GM18951 (cell line): ENCODE data around the gene SIAH2.

Experiments used
- POLR2A ChIP-seq: IDR thresholded peaks from 4 replicates; pipeline ENCODE4 v1.6.1; 2011; ENCODE audit warnings: mild to moderate bottlenecking; ENCODE audit not compliant: insufficient read length, insufficient read depth; ENCODE audit errors: extremely low read depth
- in situ Hi-C: fragments of 300-500 bp; cut with MboI; formaldehyde crosslinking; loops from one replicate; pipeline ENCODE4 v1.12.0; 2022; ENCODE audit warnings: low sequenced_read_pairs, mixed read lengths, inconsistent platforms; ENCODE audit not compliant: unreplicated experiment

Gene SIAH2

DNA sequence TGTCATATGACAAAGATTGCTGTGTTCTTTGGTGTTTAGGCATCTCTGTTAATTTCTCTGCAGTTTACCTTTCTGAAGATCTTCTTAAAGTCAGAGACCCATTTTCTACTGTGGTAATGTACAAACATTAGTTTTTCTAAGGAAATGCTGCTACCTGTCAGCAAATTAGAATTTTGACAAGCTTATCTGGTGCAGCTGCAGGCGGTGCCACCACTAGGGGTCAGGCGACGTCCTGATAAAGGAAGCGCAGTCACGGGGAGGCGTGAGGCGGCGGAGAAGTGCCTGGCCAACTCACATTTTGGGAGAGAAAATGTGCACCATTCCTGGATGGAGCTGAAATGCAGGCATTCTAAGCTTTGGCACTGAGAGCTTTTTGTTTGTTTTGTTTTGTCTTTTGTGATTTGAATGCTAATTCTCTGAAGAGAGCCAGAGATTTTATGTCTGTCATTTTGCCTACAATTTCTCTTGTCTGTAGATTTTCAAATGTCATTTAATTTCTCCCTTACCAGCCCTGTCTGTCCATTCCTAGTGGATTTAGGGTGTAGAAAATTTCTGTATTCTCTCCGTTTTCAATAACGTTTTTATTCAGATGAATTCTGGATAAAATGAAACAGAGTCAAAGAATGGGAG, 24.9 kb upstream of the SIAH2 start:
- in situ Hi-C loops, result no loop called here
- TF ChIP-seq POLR2A, result no peak

DNA sequence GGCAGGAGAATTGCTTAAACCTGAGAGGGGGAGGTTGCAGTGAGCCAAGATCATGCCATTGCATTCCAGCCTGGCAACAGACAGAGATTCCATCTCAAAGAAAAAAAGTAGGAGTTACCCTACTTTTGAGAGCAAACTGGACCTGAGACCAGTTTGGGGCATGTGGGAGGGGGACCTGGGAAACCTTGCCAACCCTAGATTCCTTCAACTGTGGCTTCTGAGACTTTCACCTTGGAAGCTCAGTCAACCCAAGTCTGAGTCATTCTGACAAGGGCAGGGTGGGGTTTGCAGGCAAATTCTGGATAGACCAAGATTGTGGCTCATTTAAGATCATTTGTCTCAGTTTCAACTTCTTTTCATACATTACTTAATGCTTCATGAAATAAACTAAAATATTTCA, 23.8 kb upstream of the SIAH2 start:
- no peak for TF ChIP-seq POLR2A
- in situ Hi-C loops, result no loop called here

DNA sequence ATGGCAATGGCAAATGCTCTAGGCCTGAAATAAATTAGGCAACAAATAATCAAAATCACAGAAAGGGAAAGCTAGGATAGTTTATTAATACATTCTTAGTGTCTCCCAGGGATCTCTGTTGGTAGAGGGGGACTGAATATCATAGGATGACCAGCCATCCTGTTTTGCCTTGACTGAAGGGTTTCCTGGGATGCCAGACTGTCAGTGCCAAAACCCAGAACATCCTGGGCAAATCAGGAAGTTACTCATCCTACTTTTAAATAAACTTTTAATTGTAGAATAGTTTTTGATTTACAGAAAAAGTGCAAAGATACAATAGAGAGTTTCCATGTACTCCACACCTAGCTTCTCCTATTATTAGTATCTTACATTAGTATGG, 21.8 kb upstream of the SIAH2 start:
- TF ChIP-seq POLR2A, result no peak
- in situ Hi-C loops, result no loop called here

DNA sequence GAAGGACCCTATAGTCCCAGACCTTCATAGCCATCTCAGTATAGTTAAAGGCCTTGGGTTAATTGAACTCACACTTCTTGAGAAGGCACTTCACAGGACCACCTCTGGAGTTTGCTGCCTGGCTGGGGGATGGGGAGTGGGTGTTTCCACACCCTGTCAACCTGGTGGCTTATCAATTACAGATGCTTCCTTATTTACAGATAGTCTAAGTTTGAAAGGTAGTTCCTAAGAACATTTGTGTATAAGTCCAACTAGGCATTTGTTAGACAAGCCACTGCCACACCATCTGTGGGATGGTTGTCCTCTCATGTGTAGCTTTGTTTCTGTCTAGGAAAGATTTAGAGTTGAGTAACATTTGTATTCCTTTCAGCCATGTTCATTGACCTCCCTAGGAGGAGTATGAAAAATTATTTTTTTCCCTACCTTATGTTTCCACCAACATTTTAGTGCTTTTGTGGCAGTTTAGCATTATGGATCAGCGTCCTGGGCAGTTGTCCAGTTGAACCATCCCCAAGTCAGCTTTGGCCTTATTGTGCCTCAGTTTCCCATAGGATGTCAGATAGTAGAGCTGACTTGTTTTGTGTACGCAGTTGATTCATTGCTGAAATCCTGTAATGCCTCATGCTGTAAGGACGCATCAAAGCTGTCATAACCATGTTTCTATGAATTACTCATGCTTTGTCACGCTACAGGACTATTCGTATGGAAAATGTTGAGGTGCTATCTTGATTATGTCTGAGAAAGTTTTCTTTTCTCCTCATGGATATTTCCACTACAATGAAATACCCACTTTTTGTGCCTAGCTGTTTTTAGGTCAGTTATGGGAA, 21.2 kb upstream of the SIAH2 start:
- TF ChIP-seq POLR2A, result no peak

DNA sequence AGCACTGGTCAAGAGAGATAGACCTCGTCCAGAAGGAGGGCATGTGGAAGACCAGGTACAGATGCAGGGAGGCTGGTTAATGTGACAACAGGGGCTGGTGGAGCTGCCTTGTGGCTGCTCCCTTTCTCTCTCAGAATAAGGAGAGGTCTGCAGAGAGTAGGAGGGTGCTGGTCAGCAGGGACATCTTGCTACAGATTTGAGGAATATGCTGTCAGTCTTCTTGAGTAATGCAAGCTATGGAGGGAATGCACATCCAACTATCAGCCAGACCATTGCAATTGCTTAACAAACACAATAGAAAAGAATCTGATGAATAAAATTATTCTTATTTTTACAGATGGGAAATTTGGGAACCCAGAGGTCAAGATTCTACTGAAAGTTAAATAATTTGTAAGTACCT, 20.3 kb upstream of the SIAH2 start:
- TF ChIP-seq POLR2A, result no peak
- in situ Hi-C loops, result no loop called here

More for the DNA sequence above, 21.2 kb upstream of the SIAH2 start:
- in situ Hi-C loops, result no loop called here

DNA sequence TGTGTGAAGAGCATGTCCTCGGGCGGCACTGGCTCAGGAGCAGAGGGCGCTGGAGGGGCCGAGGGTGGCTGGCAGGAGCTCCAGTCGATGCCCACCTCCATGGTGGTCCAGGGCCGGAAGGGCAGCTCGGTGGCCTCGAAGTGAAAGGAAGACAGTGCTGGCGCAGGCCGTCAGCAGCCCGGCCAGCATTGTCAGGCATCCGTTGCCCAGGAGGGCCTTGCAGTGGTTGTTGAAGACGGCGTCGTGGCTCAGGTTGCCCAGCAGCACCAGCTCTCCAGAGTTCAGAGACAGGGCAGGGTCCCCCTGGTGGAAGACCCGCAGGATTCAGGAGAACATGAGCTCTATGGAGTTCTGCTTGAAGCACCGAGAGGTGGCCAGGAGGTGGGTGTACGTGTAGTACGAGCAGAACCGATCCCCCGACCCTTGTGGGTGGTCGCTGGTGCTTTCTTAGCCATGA, 16.5 kb upstream of the SIAH2 start:
- in situ Hi-C loops, result no loop called here

DNA sequence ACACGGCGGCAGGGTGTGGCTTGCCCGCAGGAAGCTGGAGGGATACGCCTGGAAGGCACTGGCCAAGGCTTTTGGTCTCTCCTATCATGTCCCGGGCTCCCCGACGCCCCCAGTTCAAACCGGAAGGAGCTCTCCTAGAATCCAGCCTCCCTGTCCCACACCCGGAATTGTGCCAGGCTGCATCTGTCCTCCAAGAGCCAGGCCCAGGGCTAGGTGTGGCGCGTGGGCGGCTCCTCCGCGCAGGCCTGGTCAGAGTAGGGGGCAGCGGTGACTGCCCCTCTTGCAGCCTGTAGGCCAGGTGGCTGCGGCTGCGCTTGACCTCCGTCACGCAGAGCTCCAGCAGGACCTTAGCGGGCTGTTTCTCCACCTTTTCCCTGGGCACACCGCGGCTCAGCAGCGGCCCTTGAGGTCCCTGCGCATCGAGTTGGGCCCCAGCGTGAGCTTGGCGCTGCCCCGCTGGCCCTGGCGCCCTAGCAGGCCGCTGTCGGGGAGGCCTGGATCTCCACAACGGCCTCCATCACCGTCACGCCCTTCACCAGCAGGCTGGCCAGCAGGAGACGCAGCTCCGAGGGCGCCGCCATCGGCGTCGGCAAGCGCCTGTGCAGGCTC, 15.9 kb upstream of the SIAH2 start:
- no peak for TF ChIP-seq POLR2A
- in situ Hi-C loops, result no loop called here

More for the DNA sequence above, 16.5 kb upstream of the SIAH2 start:
- TF ChIP-seq POLR2A, result no peak

DNA sequence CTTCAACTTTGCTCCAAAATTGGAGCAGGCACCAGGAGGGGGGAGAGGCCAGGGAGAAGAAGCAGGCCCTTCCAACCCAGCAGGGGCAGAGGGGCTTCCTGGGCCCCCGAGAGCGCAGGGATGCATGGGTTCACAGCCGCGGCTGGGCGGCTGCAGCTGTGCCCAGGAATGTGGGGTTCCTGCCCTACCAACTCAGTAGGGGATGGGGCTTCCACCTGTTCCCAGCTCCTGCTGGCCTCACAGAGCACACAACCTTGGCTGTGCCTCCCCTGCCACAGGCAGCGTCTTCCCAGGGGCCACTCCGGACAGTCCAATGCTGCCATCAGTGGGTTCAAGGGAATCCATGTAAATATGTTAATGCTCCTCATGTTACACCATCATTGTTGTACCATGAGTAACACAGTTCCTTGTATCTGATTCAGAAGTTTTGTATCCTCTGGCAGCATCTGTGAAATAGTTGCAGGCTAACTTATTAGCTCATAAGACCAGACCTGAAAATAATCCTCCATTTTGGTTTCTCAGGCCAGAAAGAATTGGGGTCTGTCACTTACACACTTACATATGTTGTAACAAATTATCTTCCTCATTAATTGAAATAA, 12.1 kb upstream of the SIAH2 start:
- TF ChIP-seq POLR2A, result no peak
- in situ Hi-C loops, result no loop called here

DNA sequence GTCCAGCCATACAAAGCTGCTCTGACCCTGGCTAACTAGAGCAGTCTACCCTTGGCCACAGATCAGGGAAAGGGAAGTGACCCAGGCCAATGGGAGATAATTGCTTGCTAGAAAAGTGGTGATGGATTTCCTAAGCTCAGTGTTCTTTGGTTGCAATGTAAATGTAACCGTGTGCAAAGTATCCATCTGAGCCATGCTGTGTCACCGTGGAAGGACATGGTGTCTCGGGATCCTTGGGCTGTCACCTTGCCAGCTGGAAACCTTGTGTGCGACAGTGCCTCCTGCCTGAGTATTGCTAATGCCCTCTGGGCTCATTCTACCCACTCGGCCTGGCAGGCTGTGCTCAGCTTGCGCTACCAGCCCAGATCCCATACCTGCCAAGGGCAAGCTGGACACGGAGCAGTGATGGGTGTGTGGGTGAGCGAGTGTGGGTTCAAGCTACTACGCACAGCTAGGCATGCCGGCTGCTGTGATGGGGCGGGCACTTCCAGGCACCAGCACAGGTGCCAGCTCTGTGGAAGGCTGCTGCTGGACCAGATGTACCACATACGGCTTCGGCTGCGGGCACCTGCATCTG, 10.7 kb upstream of the SIAH2 start:
- no peak for TF ChIP-seq POLR2A
- in situ Hi-C loops, result no loop called here

DNA sequence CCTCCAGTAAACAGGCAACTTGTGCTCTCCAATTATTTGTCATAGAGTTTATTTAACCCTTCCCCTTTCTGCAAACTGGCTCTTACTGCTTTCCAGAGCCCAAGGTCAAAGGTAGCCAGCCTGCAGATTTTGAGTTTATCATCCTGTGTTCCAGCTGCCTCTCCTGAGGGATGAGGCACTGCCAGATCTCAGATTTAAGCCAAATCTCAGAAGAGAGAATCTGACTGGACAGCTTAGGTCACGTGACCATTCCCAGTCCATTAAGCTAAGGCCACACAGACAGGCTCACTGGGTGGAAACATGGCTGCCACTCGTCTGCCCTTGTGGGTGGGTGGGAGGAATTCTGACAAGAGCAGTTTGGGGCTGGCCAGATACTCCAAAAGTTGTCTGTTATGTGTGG, 8.6 kb upstream of the SIAH2 start:
- TF ChIP-seq POLR2A, result no peak
- in situ Hi-C loops, result no loop called here

DNA sequence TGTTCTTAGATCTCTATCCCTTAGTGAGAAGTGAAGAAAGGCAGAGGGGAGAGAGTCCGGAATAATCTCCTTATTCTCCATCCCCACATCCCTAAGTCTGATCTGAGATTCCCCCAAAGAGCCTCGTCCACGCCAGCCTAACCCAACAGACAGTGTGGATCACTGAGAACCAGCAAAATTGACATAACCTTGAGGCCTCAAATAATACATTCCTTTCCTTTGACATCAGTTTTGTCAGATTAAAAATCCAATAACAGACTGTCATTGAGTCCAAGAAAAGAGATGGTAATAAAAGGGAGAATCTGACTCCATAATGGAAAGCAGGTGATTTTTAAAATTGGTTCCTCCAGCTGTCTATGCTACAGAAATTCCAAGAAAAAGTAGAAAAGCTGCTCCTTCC, 7.7 kb upstream of the SIAH2 start:
- in situ Hi-C loops, result no loop called here

DNA sequence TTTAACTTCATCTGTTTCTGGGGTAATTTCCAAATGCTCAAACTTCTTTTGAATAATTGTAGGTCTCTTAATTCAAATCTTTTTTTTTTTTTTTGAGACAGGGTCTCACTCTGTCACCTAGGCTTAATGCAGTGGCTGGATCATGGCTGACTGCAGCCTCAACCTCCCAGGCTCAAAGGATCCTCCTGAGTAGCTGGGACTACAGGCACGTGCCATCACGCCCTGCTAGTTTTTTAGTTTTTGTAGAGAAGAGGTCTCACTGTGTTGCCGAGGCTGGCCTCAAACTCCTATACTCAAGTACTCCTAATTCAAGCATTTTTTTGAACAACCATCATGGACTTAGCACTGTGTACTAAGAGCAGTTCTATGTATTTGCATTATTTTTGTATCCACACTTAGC, 3.8 kb upstream of the SIAH2 start:
- in situ Hi-C loops, result no loop called here
- TF ChIP-seq POLR2A, result no peak

More for the DNA sequence above, 7.7 kb upstream of the SIAH2 start:
- no peak for TF ChIP-seq POLR2A

DNA sequence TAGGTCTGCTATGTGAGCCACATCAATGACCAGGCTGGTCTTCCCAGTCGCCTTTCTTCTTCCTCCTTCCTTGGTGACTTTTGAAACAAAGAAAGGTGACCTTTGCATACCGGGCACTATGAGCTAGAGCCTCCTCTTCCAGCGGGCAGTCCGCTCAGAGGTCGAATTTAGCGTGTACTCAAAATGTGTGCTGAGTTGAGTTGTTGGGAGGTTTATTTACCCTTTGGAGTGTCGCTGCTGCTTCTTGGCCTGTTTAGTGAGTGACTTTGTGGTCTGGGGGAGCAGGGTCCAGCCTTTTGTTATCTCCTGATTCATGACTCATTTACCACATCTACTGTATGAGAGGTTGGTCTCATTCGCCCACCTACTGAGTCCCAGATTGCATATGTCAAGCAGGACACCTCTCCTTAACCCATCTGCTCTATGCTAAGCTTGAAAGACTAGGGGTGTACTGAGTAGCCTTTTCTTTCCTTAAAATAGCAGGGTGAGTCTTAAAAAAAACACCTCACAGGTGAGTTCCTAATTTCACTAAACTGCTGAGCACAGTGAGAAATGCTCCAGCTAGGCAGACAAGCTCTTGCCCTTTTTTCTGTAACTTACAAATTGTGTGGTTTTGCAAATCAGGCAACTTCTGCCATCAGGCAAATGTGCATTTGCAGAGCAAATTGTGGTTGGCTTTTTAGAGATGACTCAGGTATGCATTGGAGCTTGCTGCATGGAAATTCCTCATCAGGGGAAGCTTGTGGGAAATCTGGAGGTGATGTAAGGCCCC, 3.2 kb upstream of the SIAH2 start:
- in situ Hi-C loops, result no loop called here
- TF ChIP-seq POLR2A, result no peak

DNA sequence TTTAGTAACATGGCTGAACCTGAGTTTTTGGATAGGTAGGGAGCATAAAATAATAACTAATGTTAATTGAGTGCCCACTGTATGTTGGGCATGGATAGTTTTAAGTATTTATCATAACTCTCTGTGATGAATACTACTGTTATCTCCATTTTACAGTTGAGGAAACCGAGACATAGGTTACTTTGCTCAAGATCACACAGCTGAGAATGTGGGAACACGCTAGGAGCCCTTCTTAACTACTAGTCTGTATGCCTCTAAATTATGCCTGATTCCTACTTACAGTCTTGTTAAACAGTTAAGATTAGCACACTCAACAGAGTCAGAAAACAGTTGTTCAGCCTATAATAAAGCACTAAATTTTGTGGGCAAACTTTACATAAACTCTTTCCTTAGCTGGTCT, 2.0 kb upstream of the SIAH2 start:
- no peak for TF ChIP-seq POLR2A
- in situ Hi-C loops, result no loop called here
